ENCODE measurements around the gene CYTIP. TPM values are rescaled to one million over a fixed set of nuclear protein-coding genes. Genes with fewer than 3 reads are reported as not detected.

Gene CYTIP
- polyA plus RNA-seq, 3 donors = 61.9 to 188 (median 83.5) TPM

DNA sequence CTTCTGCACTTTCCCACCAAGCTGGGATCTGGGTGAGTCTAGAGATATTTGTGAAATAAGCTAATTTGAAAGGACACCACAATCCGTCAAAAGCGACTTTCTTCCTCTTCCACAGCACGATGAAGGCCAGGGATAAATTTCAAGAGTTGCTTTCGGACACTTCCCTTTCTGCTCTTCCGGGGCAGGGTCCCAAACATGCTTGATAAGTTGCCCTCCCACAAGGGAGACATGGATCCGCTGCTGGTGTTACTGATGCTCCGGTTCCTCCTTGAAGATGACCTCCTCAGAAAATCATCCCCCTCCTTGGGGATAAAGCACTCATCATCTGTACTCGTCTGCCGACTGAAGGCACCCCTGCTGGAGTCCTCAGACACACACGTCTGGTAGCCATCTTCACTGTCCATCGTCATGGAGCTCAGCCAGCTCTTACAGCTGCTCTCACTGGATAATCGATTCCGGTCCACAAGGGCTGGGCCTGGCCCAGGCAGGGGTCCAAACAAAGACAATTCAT, 28.2 kb downstream of the CYTIP start:
- Histone ChIP-seq H3K9me3 (replicated peaks in 1 of 2; ENCODE audit: control insufficient read depth in 1 of 2, insufficient read depth in 1 of 2, low read length in 2 of 2) (no peaks in the 10 kb centered on the region), H4K20me1 (ENCODE audit: insufficient read depth, low read length) (no peaks in the 10 kb centered on the region), H3K79me2 (ENCODE audit: insufficient read depth, low read length) (peaks cover 22% of the 10 kb centered on the region), H3K9ac (ENCODE audit: insufficient read depth, low read length, poor library complexity, severe bottlenecking) (no peak overlapping the region), H3K27me3 (ENCODE audit: control insufficient read depth in 2 of 2, insufficient read depth in 2 of 2, low read length in 2 of 2) (no peaks in the 10 kb centered on the region), H2AFZ (ENCODE audit: insufficient read depth, low read depth, low read length, poor library complexity, severe bottlenecking) (no peak overlapping the region), H3K36me3 (replicated peaks in 1 of 2; ENCODE audit: control insufficient read depth in 1 of 2, insufficient read depth in 2 of 2, low read length in 2 of 2) (peaks cover 9 to 35% of the 10 kb centered on the region in 2 donors), H3K27ac (ENCODE audit: low read depth in 1 of 2, low read length in 2 of 2) (peak overlapping the region; percentile 77 to 78), H3K4me3 (replicated peaks in 1 of 3; ENCODE audit: low read depth in 2 of 3, low read length in 3 of 3) (peak overlapping the region in 1 of 3 experiments; percentile 33), H3K4me2 (replicated peaks; ENCODE audit: extremely low read depth, low read length, poor library complexity, severe bottlenecking) (peak overlapping the region; percentile 27), H3K4me1 (ENCODE audit: control insufficient read depth in 1 of 2, insufficient read depth in 2 of 2, low read length in 2 of 2) (peaks cover 79 to 99% of the 10 kb centered on the region in 2 donors)
- Mint-ChIP-seq H3K4me1 (peaks cover 84% of the 10 kb centered on the region), H3K27me3 (ENCODE audit: low read depth in 3 of 3) (peaks cover 0 to 2% (median 0%) of the 10 kb centered on the region in 3 donors), H3K4me3 (peak overlapping the region in 1 of 2 donors; percentile 60), H3K27ac (peak overlapping the region; percentile 90 to 97 (median 95)), H3K9me3 (peaks cover 0 to 5% (median 1%) of the 10 kb centered on the region in 7 donors), H3K36me3 (peaks cover 77 to 81% of the 10 kb centered on the region in 2 donors)
- TF ChIP-seq, protein P1, sequence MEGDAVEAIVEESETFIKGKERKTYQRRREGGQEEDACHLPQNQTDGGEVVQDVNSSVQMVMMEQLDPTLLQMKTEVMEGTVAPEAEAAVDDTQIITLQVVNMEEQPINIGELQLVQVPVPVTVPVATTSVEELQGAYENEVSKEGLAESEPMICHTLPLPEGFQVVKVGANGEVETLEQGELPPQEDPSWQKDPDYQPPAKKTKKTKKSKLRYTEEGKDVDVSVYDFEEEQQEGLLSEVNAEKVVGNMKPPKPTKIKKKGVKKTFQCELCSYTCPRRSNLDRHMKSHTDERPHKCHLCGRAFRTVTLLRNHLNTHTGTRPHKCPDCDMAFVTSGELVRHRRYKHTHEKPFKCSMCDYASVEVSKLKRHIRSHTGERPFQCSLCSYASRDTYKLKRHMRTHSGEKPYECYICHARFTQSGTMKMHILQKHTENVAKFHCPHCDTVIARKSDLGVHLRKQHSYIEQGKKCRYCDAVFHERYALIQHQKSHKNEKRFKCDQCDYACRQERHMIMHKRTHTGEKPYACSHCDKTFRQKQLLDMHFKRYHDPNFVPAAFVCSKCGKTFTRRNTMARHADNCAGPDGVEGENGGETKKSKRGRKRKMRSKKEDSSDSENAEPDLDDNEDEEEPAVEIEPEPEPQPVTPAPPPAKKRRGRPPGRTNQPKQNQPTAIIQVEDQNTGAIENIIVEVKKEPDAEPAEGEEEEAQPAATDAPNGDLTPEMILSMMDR (IDR thresholded peaks at IDR 0.05) = no peak
- intact Hi-C loops (cut with micrococcal nuclease) = loop anchor here (5.0 to 10.0 kb wide), 3 partner anchors 37 to 52 kb away; no protein-coding TSS in a partner anchor
- WGBS (ENCODE audit: insufficient coverage) = 43% methylated on average over 11 of the region's 13 CpGs
- DNase-seq = peak; percentile 38 to 71 (median 46)

DNA sequence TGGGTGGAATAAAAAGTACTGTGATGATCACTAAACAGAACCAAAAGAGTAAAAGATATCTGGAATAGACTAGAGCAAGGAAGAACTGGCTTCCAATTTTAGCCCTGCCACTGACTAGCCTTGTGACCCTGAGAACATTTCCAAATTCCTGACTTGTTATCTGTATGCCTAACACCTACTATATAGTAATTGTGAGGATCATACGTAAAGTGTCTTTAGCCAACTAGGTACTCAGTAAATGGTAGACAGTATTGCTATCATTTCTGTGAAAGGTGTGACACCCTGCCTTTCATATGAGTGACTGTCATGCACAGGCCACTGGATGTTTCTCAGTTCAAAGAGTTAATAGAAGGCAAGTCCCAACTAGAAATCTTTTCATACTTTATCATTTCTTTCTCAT, 29.8 kb downstream of the CYTIP start:
- Histone ChIP-seq H3K27ac (ENCODE audit: low read depth in 1 of 2, low read length in 2 of 2) (peak overlapping the region in 1 of 2 donors; percentile 78), H3K4me3 (replicated peaks in 1 of 3; ENCODE audit: low read depth in 2 of 3, low read length in 3 of 3) (peak overlapping the region in 1 of 3 experiments; percentile 4), H2AFZ (ENCODE audit: insufficient read depth, low read depth, low read length, poor library complexity, severe bottlenecking) (no peak overlapping the region), H3K79me2 (ENCODE audit: insufficient read depth, low read length) (peaks cover 11% of the 10 kb centered on the region), H4K20me1 (ENCODE audit: insufficient read depth, low read length) (no peaks in the 10 kb centered on the region), H3K27me3 (ENCODE audit: control insufficient read depth in 2 of 2, insufficient read depth in 2 of 2, low read length in 2 of 2) (no peaks in the 10 kb centered on the region), H3K4me2 (replicated peaks; ENCODE audit: extremely low read depth, low read length, poor library complexity, severe bottlenecking) (peak overlapping the region; percentile 7), H3K9ac (ENCODE audit: insufficient read depth, low read length, poor library complexity, severe bottlenecking) (no peak overlapping the region), H3K9me3 (replicated peaks in 1 of 2; ENCODE audit: control insufficient read depth in 1 of 2, insufficient read depth in 1 of 2, low read length in 2 of 2) (no peaks in the 10 kb centered on the region), H3K36me3 (replicated peaks in 1 of 2; ENCODE audit: control insufficient read depth in 1 of 2, insufficient read depth in 2 of 2, low read length in 2 of 2) (peaks cover 9 to 35% of the 10 kb centered on the region in 2 donors), H3K4me1 (ENCODE audit: control insufficient read depth in 1 of 2, insufficient read depth in 2 of 2, low read length in 2 of 2) (peaks cover 63 to 83% of the 10 kb centered on the region in 2 donors)
- TF ChIP-seq, protein P1 (IDR thresholded peaks at IDR 0.05) = no peak
- H3K36me3 Mint-ChIP-seq = peaks cover 66 to 69% of the 10 kb centered on the region in 2 donors
- peaks cover 0 to 5% (median 0%) of the 10 kb centered on the region in 7 donors for H3K9me3 Mint-ChIP-seq
- H3K27ac Mint-ChIP-seq = peak overlapping the region in 3 of 7 donors; percentile 46 to 92 (median 87)
- H3K4me1 Mint-ChIP-seq = peaks cover 71% of the 10 kb centered on the region
- H3K27me3 Mint-ChIP-seq (ENCODE audit: low read depth in 3 of 3) = peaks cover 0 to 2% (median 0%) of the 10 kb centered on the region in 3 donors
- DNase-seq = no peak
- no peak overlapping the region for H3K4me3 Mint-ChIP-seq
- intact Hi-C loops (cut with micrococcal nuclease) = loop anchor here in 1 of 2 donors (10.0 kb wide), 1 partner anchor 51 kb away; no protein-coding TSS in a partner anchor
- WGBS (ENCODE audit: insufficient coverage) = no CpG with 5 or more reads among the region's 1 CpG
